Left ventricle myocardium inferior (tissue), 1 donor: ENCODE results near the gene DCC. TPM values are rescaled to one million over a fixed set of nuclear protein-coding genes. Genes with fewer than 3 reads are reported as not detected.

Source experiments
- DNase-seq: peaks from one replicate; pipeline ENCODE4 v3.0.0-alpha.2; 2020
- H3K27ac ChIP-seq: fragments of 200-600 bp; replicated peaks from 2 replicates; pipeline ENCODE4 v1.8.0; 2021
- H3K27me3 ChIP-seq: fragments of 200-600 bp; 2 replicates; pipeline ENCODE4 v1.8.0; 2021; ENCODE audit warnings: low read depth
- H3K36me3 ChIP-seq: fragments of 200-600 bp; 2 replicates; pipeline ENCODE4 v1.8.0; 2021
- H3K4me1 ChIP-seq: fragments of 200-600 bp; 2 replicates; pipeline ENCODE4 v1.8.0; 2021
- H3K4me3 ChIP-seq: fragments of 200-600 bp; 2 replicates; pipeline ENCODE4 v1.8.0; 2021; ENCODE audit warnings: mild to moderate bottlenecking, moderate library complexity
- H3K9me3 ChIP-seq: fragments of 200-600 bp; replicated peaks from 2 replicates; pipeline ENCODE4 v1.8.0; 2021
- CTCF ChIP-seq: fragments of 200-600 bp; IDR thresholded peaks from 2 replicates; pipeline ENCODE4 v1.8.0; 2021; ENCODE audit warnings: antibody characterized with exemption, mild to moderate bottlenecking, borderline replicate concordance
- intact Hi-C: fragments of 100-400 bp; cut with micrococcal nuclease; formaldehyde crosslinking; loops from one replicate; pipeline ENCODE4 v1.11.0; 2022
- total RNA-seq: library from RNA; stranded (reverse); fragmentation: NEBNext Ultra II Directional; extraction: Animal tissue kit (Norgen Biotek cat#: 25700); gene quantifications from one replicate; pipeline ENCODE4 v1.2.1, GENCODE V29; 2021
- donor health status: DM: no; HTN: yes; CAD: no; lungs with severe emphysema.

The DCC gene
- total RNA-seq, 1 donor from 2014 or later = not detected

- H3K36me3 ChIP-seq = no peaks in the 10 kb centered on the region
- DNase-seq = no peak
- no peak for TF ChIP-seq CTCF
- H3K9me3 ChIP-seq = peaks cover 7% of the 10 kb centered on the region
- no peak overlapping the region for H3K27ac ChIP-seq
- H3K27me3 ChIP-seq = no peaks in the 10 kb centered on the region
- intact Hi-C loops = no loop called here
- H3K4me3 ChIP-seq = no peak overlapping the region
- H3K4me1 ChIP-seq = no peaks in the 10 kb centered on the region
These were observed 965.5 kb downstream of the DCC start for GRCh38 chr18:53305461-53305860.

- no peak overlapping the region for H3K4me3 ChIP-seq
- H3K36me3 ChIP-seq = no peaks in the 10 kb centered on the region
- no peak for TF ChIP-seq CTCF
- peaks cover 18% of the 10 kb centered on the region for H3K9me3 ChIP-seq
- intact Hi-C loops = no loop called here
- no peaks in the 10 kb centered on the region for H3K4me1 ChIP-seq
- no peak for DNase-seq
- no peaks in the 10 kb centered on the region for H3K27me3 ChIP-seq
- H3K27ac ChIP-seq = no peak overlapping the region
These were observed 979.6 kb downstream of the DCC start for GRCh38 chr18:53319628-53320027.

GRCh38 chr18:53322163-53322562 lies 982.2 kb downstream of the DCC start:
- no peaks in the 10 kb centered on the region for H3K27me3 ChIP-seq
- no peak for DNase-seq
- no peak overlapping the region for H3K27ac ChIP-seq
- intact Hi-C loops = no loop called here
- H3K9me3 ChIP-seq = peaks cover 5% of the 10 kb centered on the region
- no peak for TF ChIP-seq CTCF
- H3K4me3 ChIP-seq = no peak overlapping the region
- no peaks in the 10 kb centered on the region for H3K4me1 ChIP-seq
- no peaks in the 10 kb centered on the region for H3K36me3 ChIP-seq

GRCh38 chr18:53324353-53324752 lies 984.4 kb downstream of the DCC start:
- Histone ChIP-seq H3K9me3 (peaks cover 5% of the 10 kb centered on the region), H3K4me1 (no peaks in the 10 kb centered on the region), H3K27me3 (no peaks in the 10 kb centered on the region), H3K36me3 (no peaks in the 10 kb centered on the region), H3K4me3 (no peak overlapping the region), H3K27ac (no peak overlapping the region)
- TF ChIP-seq CTCF = no peak
- no peak for DNase-seq
- intact Hi-C loops = no loop called here

- Histone ChIP-seq H3K27me3 (no peaks in the 10 kb centered on the region), H3K9me3 (no peaks in the 10 kb centered on the region), H3K4me3 (no peak overlapping the region), H3K4me1 (no peaks in the 10 kb centered on the region), H3K27ac (no peak overlapping the region), H3K36me3 (no peaks in the 10 kb centered on the region)
- DNase-seq = no peak
- intact Hi-C loops = no loop called here
- TF ChIP-seq CTCF = no peak
These were observed 1020.8 kb downstream of the DCC start for GRCh38 chr18:53360501-53361443.
